Activated CD4-positive, alpha-beta memory T cell treated with anti-CD3 and anti-CD28 coated beads for 36 hours (primary cell): Measurements from ENCODE around the gene FAM228A. TPM values are rescaled to one million over a fixed set of nuclear protein-coding genes. Genes with fewer than 3 reads are reported as not detected.
"Not testable (repeated sequence)": the region's sequence is repeated elsewhere in the genome, so short reads cannot be mapped to it uniquely, and the experiment has no call there.

ENCODE experiments used
- CTCF ChIA-PET: fragments of 350-600 bp; sonication (Branson Sonifier 250); formaldehyde crosslinking; loops from one replicate; lab custom pipeline; 2021; ENCODE audit warnings: antibody characterized with exemption, inconsistent platforms; lab: Charles Lee
- POLR2A ChIA-PET: fragments of 350-600 bp; sonication (Branson Sonifier 250); formaldehyde crosslinking; loops from one replicate; lab custom pipeline; 2021; ENCODE audit warnings: antibody characterized with exemption; lab: Charles Lee
- DNase-seq: peaks from one replicate; pipeline ENCODE4 v3.0.0-alpha.2; 2020
- H3K27ac Mint-ChIP-seq: one replicate; pipeline ENCODE4 v1.8.0; 2021; ENCODE audit warnings: mixed read lengths
- H3K27me3 Mint-ChIP-seq: one replicate; pipeline ENCODE4 v1.8.0; 2021; ENCODE audit warnings: mixed read lengths
- H3K36me3 Mint-ChIP-seq: one replicate; pipeline ENCODE4 v1.8.0; 2021; ENCODE audit warnings: mixed read lengths
- H3K4me1 Mint-ChIP-seq: one replicate; pipeline ENCODE4 v1.8.0; 2021; ENCODE audit warnings: low read depth, mixed read lengths
- H3K4me3 Mint-ChIP-seq: one replicate; pipeline ENCODE4 v1.8.0; 2021; ENCODE audit warnings: mild to moderate bottlenecking, mixed read lengths
- H3K9me3 Mint-ChIP-seq: one replicate; pipeline ENCODE4 v1.8.0; 2021; ENCODE audit warnings: mixed read lengths
- intact Hi-C: fragments of 100-400 bp; cut with micrococcal nuclease; formaldehyde crosslinking; loops from one replicate; pipeline ENCODE4 v1.15.1; 2023
- total RNA-seq, 2 experiments: library from RNA; stranded (reverse); gene quantifications; one replicate each; pipeline ENCODE4 v1.2.3, GENCODE V29; 2021

The FAM228A gene
- total RNA-seq = under 1 TPM; 0.12 to 0.17 TPM

- CTCF ChIA-PET = no interaction called here
- H3K27me3 Mint-ChIP-seq = peaks cover 2% of the 10 kb centered on the region
- intact Hi-C loops = no loop called here
Observed at GRCh38 chr2:24174851-24175277, at the start of gene FAM228A. Gene FAM228A, plus strand, starts transcription at chr2:24175053. Its CDS starts 428 bp downstream, at chr2:24175481.

DNA sequence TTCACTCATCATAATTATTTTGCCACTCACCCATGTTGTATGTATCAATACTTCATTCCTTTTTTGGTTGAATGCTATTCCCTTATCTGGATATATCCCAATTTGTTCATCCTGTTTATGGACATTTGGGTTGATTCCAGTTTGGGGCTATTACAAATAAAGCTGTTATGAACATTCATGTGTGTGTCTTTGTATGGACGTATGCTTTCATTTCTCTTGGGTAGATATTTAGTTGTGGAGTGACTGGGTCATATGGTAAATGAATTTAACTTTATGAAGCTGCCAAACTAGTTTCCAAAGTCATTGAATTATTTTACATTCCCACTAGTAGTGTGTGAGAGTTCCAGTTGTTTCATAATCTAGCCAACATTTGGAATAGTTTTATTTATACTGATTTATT lies 48.9 kb upstream of the FAM228A start:
- Mint-ChIP-seq H3K27me3 (no peaks in the 10 kb centered on the region), H3K9me3 (no peaks in the 10 kb centered on the region), H3K27ac (no peak overlapping the region), H3K4me1 (peaks cover 10% of the 10 kb centered on the region), H3K36me3 (no peaks in the 10 kb centered on the region), H3K4me3 (no peak overlapping the region)
- POLR2A ChIA-PET = no interaction called here
- CTCF ChIA-PET = no interaction called here
- DNase-seq = no peak
- intact Hi-C loops = no loop called here

More at GRCh38 chr2:24174851-24175277, at the start of gene FAM228A:
- no peak within 1 kb of the TSS for H3K27ac Mint-ChIP-seq
- H3K4me1 Mint-ChIP-seq = no peaks in the 10 kb centered on the region
- no peak for DNase-seq
- POLR2A ChIA-PET = no interaction called here
- no peak within 1 kb of the TSS for H3K4me3 Mint-ChIP-seq
- H3K36me3 Mint-ChIP-seq = no peaks in the 10 kb centered on the region
- no peaks in the 10 kb centered on the region for H3K9me3 Mint-ChIP-seq

DNA sequence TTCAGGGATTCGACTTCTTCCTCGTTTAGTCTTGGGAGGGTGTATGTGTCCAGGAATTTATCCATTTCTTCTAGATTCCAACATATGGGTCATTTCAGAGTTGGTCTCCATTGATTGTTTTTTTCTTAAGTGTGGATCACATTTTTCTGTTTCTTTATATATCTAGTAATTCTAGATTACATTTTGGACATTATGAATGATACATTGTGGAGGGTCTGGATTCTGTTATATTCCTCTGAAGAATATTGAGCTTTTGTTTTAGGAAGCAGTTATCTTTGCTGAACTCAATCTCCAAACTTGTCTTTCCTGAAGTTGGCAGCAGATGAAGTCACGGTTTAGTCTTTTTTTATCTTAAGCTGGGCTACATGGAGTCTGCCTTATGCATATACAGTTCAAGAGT lies 42.3 kb upstream of the FAM228A start:
- H3K27ac Mint-ChIP-seq = no peak overlapping the region
- DNase-seq = no peak
- H3K27me3 Mint-ChIP-seq = no peaks in the 10 kb centered on the region
- H3K9me3 Mint-ChIP-seq = peaks cover 10% of the 10 kb centered on the region
- peaks cover 12% of the 10 kb centered on the region for H3K36me3 Mint-ChIP-seq
- intact Hi-C loops = no loop called here
- POLR2A ChIA-PET = no interaction called here
- H3K4me3 Mint-ChIP-seq = no peak overlapping the region
- CTCF ChIA-PET = interaction anchor here (1.1 kb wide), 1 partner anchor 48 kb away, joined by 3 read pairs; the partner anchor contains the start of gene TP53I3
- H3K4me1 Mint-ChIP-seq = no peaks in the 10 kb centered on the region

DNA sequence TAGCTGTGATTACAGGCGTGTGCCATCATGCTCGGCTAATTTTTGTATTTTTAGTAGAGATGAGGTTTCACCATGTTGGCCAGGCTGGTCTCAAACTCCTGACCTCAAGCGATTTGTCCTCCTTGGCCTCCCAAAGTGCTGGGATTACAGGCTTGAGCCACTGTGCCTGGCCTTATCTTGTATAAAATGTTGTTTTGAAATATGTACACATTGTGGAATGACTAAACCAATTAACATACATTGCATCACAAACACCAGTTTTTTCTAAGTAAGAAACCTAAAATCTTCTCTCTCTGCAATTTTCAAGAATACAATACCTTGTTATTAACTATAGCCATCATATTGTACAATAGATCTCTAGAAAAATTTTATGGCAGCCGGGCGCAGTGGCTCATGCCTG lies 34.5 kb upstream of the FAM228A start:
- CTCF ChIA-PET, DNase-seq, H3K4me3 Mint-ChIP-seq, H3K27me3 Mint-ChIP-seq, H3K27ac Mint-ChIP-seq, H3K36me3 Mint-ChIP-seq, H3K9me3 Mint-ChIP-seq, intact Hi-C loops, POLR2A ChIA-PET, H3K4me1 Mint-ChIP-seq: not testable (repeated sequence)

DNA sequence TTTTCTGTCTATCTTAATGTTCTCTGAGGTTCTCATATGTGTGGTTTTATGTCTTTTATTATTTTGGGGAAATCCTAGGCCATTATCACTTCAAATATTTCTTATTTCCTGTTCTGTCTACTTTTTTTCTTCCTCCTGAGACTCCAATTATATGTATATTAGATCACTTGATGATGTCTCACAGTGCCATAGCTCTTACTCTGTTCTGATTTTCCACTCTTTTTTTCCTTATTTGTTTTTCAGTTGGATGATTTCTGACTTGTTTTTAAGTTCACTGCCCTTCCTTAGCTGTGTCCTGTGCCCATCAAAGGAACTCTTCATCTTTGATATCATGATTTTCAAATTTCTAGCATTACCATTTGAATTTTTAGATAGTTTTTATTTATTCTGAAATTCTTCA lies 27.5 kb upstream of the FAM228A start:
- no peak for DNase-seq
- no peak overlapping the region for H3K4me3 Mint-ChIP-seq
- intact Hi-C loops = no loop called here
- H3K4me1 Mint-ChIP-seq = no peaks in the 10 kb centered on the region
- peaks cover 21% of the 10 kb centered on the region for H3K9me3 Mint-ChIP-seq
- ChIA-PET CTCF (no interaction called here), POLR2A (no interaction called here)
- no peaks in the 10 kb centered on the region for H3K27me3 Mint-ChIP-seq
- peaks cover 19% of the 10 kb centered on the region for H3K36me3 Mint-ChIP-seq
- no peak overlapping the region for H3K27ac Mint-ChIP-seq

GRCh38 chr2:24152413-24153197 lies 22.2 kb upstream of the FAM228A start:
- Mint-ChIP-seq H3K27ac (no peak overlapping the region), H3K4me3 (no peak overlapping the region), H3K4me1 (no peaks in the 10 kb centered on the region), H3K27me3 (no peaks in the 10 kb centered on the region), H3K9me3 (peaks cover 12% of the 10 kb centered on the region), H3K36me3 (peaks cover 12% of the 10 kb centered on the region)
- CTCF ChIA-PET = no interaction called here
- intact Hi-C loops = no loop called here
- no peak for DNase-seq
- POLR2A ChIA-PET = no interaction called here

GRCh38 chr2:24153478-24153877 lies 21.4 kb upstream of the FAM228A start:
- H3K27ac Mint-ChIP-seq = no peak overlapping the region
- ChIA-PET POLR2A (no interaction called here), CTCF (no interaction called here)
- H3K9me3 Mint-ChIP-seq = peaks cover 5% of the 10 kb centered on the region
- no peak for DNase-seq
- H3K36me3 Mint-ChIP-seq = peaks cover 6% of the 10 kb centered on the region
- no peaks in the 10 kb centered on the region for H3K4me1 Mint-ChIP-seq
- intact Hi-C loops = no loop called here
- no peak overlapping the region for H3K4me3 Mint-ChIP-seq
- H3K27me3 Mint-ChIP-seq = no peaks in the 10 kb centered on the region

- CTCF ChIA-PET = no interaction called here
- Mint-ChIP-seq H3K27me3 (no peaks in the 10 kb centered on the region), H3K4me1 (no peaks in the 10 kb centered on the region), H3K9me3 (peaks cover 3% of the 10 kb centered on the region), H3K27ac (no peak overlapping the region), H3K4me3 (no peak overlapping the region), H3K36me3 (no peaks in the 10 kb centered on the region)
- DNase-seq = no peak
- intact Hi-C loops = no loop called here
- POLR2A ChIA-PET = no interaction called here
Observed at GRCh38 chr2:24158131-24158530, 16.7 kb upstream of the FAM228A start.

DNA sequence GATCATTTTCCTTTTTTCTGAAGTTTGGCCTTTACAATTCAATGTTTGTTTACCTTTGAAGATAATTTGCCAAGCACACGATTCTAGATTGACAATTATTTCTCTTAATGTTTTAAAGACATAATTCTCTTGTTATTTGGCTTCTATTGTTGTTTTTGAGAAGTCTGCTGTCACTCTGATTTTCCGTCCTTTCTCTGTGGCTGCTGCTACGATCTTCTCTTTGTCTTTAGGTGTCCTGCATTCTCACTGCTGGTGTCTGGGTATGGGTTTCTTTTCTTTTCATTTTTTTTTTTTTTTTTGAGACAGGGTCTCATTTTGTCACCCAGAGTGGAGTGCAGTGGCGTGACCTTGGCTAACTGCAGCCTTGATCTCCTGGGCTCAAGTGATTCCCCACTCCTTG lies 15.1 kb upstream of the FAM228A start:
- H3K27ac Mint-ChIP-seq = no peak overlapping the region
- H3K27me3 Mint-ChIP-seq = no peaks in the 10 kb centered on the region
- H3K4me1 Mint-ChIP-seq = no peaks in the 10 kb centered on the region
- intact Hi-C loops = loop anchor here (5.0 kb wide), 1 partner anchor 232 kb away; the partner anchor contains the start of gene ATAD2B
- DNase-seq = no peak
- ChIA-PET CTCF (interaction anchor here (4.7 kb wide), 1 partner anchor 335 kb away, joined by 33 read pairs; no protein-coding TSS in a partner anchor), POLR2A (no interaction called here)
- no peaks in the 10 kb centered on the region for H3K36me3 Mint-ChIP-seq
- peaks cover 3% of the 10 kb centered on the region for H3K9me3 Mint-ChIP-seq
- no peak overlapping the region for H3K4me3 Mint-ChIP-seq

DNA sequence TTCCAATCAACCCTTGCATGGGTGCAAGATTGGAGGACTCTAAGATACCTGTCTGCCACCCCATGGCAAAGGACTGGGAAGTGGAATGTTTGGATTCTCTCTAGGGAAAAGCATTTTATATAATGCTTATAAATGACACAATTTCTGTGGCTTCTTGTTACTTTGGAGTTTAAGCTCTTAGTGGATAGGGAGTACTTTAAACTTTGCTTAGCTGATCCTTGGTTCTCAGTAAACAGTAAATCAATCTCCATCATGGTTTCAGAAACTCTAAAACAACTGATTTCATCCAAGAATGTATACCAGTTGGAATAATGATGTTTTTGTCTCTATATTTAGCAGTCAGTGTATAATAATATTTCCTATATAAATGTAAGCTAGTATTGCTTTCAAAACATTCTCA lies 14.1 kb upstream of the FAM228A start:
- H3K36me3 Mint-ChIP-seq = no peaks in the 10 kb centered on the region
- DNase-seq = no peak
- no peaks in the 10 kb centered on the region for H3K27me3 Mint-ChIP-seq
- no peak overlapping the region for H3K4me3 Mint-ChIP-seq
- intact Hi-C loops = loop anchor here (5.0 kb wide), 1 partner anchor 233 kb away; the partner anchor contains the start of gene ATAD2B
- POLR2A ChIA-PET = no interaction called here
- CTCF ChIA-PET = interaction anchor here (2.6 to 4.7 kb wide), 2 partner anchors 77 to 336 kb away, joined by 11 to 33 read pairs; partner anchors contain the start of gene TP53I3
- peaks cover 3% of the 10 kb centered on the region for H3K9me3 Mint-ChIP-seq
- no peaks in the 10 kb centered on the region for H3K4me1 Mint-ChIP-seq
- no peak overlapping the region for H3K27ac Mint-ChIP-seq

GRCh38 chr2:24162494-24162893 lies 12.4 kb upstream of the FAM228A start:
- H3K36me3 Mint-ChIP-seq = no peaks in the 10 kb centered on the region
- H3K9me3 Mint-ChIP-seq = peaks cover 3% of the 10 kb centered on the region
- ChIA-PET POLR2A (no interaction called here), CTCF (interaction anchor here (1.0 to 4.7 kb wide), 3 partner anchors 9 to 338 kb away, joined by 3 to 33 read pairs (median 11); partner anchors contain the start of gene TP53I3)
- intact Hi-C loops = loop anchor here (5.0 kb wide), 1 partner anchor 235 kb away; the partner anchor contains the start of gene ATAD2B
- no peak for DNase-seq
- no peak overlapping the region for H3K27ac Mint-ChIP-seq
- no peaks in the 10 kb centered on the region for H3K27me3 Mint-ChIP-seq
- no peak overlapping the region for H3K4me3 Mint-ChIP-seq
- no peaks in the 10 kb centered on the region for H3K4me1 Mint-ChIP-seq

DNA sequence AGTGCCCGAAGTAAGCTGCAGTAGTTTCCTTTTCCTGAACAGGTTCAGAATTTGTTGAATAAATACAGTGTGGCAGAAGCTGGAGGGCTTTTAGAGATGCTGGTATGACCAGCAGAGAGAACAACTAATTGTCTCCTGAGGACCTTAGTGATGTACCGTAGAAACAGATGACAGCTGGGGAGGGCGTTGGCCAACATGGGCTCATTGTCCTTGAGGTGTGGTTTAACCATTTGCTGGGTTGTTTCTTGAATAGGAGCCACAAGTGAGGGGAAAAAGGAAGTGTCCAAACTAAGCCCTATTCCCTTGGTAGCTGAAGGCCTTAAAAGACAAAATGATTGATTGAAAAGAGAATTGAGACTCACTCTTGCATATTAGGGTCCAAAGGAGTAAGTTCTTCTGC lies 11.7 kb upstream of the FAM228A start:
- Mint-ChIP-seq H3K27ac (no peak overlapping the region), H3K4me1 (no peaks in the 10 kb centered on the region), H3K9me3 (peaks cover 3% of the 10 kb centered on the region), H3K36me3 (no peaks in the 10 kb centered on the region), H3K4me3 (no peak overlapping the region), H3K27me3 (no peaks in the 10 kb centered on the region)
- intact Hi-C loops = loop anchor here (5.0 kb wide), 1 partner anchor 236 kb away; the partner anchor contains the start of gene ATAD2B
- ChIA-PET CTCF (interaction anchor here (0.9 to 4.7 kb wide), 5 partner anchors 10 to 339 kb away, joined by 3 to 33 read pairs (median 7); partner anchors contain the start of gene TP53I3), POLR2A (no interaction called here)
- no peak for DNase-seq
